Epithelial cell of prostate (primary cell): ENCODE data around the gene SNRPE.

Source experiments
- DNase-seq: peaks from one replicate; pipeline ENCODE4 v3.0.0-alpha.2; 2011; ENCODE audit warnings: low read depth, low spot score
- H3K27ac ChIP-seq: fragments of 450-650 bp; 2 replicates; pipeline ENCODE4 v1.5.1; 2017; ENCODE audit warnings: mild to moderate bottlenecking

Gene SNRPE

GRCh38 chr1:203873094-203873493 is 11.7 kb downstream of the SNRPE start:
- no peak overlapping the region for H3K27ac ChIP-seq
- no peak for DNase-seq

- DNase-seq = no peak
- H3K27ac ChIP-seq = no peak overlapping the region
These were observed 17.0 kb downstream of the SNRPE start for GRCh38 chr1:203878422-203878821.

DNA sequence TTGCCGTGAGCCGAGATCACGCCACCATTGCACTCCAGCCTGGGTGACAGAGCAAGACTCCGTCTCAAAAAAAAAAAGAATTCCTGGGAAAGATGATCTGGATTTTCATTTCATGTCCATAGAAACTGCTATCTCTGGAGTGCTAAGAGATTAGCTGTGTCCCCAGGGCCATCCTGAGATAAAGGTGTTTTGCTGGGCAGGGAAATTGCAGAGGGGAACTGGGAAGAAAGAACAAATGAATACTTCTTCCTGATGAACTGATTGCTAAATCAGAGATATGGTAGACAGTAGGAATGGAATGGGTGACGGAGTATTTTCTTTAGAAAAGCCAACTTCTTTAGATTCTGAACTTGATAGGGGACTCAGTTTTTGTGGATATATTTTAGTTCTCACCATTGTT is 19.2 kb downstream of the SNRPE start:
- DNase-seq = no peak
- no peak overlapping the region for H3K27ac ChIP-seq

GRCh38 chr1:203888807-203889251 is 27.4 kb downstream of the SNRPE start:
- peak overlapping the region; percentile 99 for H3K27ac ChIP-seq
- DNase-seq = peak; percentile 33

DNA sequence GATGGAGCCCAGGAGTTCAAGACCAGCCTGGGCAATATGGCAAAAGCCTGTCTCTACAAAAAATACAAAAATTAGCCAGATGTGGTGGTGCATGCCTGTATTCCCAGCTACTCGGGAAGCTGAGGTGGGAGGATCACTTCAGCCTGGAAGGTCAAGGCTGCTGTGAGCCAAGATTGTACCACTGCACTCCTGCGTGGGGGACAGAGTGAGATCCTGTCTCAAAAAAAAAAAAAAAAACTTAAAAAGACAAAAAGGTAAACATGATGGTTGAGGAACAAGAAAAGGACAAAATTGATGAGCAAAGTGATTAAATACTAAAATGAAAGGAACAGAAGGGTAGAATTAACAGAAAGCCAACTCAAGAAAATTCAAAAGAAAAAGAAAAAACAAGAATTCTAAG is 30.6 kb downstream of the SNRPE start:
- no peak overlapping the region for H3K27ac ChIP-seq
- DNase-seq = no peak

DNA sequence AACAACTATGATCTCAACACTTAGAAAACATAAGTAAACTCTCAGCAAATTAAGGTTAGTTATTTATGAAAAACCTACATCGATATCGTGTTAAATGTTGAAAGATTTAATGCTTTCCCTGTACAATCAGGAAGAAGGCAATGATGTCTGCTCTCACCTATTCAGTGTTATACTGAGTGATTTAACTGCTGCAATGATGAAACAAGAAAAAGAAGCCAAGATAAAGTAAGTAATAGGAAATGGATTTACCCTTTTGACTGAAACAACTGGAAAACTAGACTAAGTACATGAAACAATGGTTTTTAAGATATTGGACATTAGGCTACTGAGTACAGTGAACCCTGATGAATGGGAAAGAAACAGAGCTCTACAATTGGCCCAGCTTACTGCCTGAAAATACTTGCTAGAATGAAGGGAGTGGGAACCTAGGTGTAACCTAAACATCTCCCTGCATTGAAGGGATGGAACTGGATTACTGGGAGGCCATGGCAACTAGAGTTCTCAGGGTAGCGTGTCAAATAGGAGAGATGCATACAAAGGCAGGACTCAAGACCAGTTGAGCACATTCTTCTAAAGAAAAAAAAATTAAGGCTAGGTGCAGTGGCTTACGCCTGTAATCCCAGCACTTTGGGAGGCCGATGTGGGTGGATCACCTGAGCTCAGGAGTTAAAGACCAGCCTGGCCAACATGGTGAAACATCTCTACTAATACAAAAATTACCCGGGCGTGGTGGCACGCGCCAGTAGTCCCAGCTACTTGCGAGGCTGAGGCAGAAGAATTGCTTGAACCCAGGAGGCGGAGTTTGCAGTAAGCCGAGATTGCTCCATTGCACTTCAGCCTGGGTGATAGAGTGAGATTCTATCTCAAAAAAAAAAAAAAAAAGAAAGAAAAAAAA is 37.3 kb downstream of the SNRPE start:
- no peak for DNase-seq
- no peak overlapping the region for H3K27ac ChIP-seq

GRCh38 chr1:203899353-203899716 is 37.9 kb downstream of the SNRPE start:
- H3K27ac ChIP-seq = no peak overlapping the region
- no peak for DNase-seq

- H3K27ac ChIP-seq = no peak overlapping the region
- no peak for DNase-seq
These were observed 38.7 kb downstream of the SNRPE start for GRCh38 chr1:203899869-203900714.

DNA sequence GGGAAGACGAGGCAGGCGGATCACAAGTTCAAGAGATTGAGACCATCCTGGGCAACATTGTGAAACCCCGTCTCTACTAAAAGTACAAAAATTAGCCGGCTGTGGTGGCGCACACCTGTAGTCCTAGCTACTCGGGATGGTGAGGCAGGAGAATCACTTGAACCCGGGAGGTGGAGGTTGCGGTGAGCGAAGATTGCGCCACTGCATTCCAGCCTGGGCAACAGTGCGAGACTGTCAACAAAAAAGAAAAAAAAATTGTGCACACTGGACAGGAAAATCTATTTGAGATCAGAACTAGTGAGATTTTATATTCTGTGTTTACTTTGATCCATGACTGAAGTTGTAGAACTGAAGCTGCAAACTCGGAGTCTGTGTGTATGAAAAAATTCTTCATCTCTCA is 40.2 kb downstream of the SNRPE start:
- H3K27ac ChIP-seq = no peak overlapping the region
- DNase-seq = no peak

DNA sequence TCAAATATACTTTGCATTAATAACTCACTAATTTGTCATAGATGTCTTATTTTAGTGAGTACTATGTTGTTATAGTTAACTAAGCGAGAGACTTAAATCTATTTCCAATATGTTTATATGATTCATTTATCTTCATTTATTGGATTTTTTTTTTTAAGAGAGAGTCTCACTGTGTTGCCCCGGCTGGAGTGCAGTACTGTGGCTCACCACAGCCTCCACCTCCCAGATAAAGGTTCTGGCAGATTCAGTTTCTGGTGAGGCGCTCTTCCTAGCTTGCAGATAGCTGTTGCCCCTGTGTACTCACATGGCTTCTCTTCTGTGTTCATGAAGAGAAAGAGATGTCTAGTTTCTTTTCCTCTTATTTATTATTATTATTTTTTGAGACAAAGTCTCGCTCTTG is 43.9 kb downstream of the SNRPE start:
- H3K27ac ChIP-seq = no peak overlapping the region
- DNase-seq = no peak

DNA sequence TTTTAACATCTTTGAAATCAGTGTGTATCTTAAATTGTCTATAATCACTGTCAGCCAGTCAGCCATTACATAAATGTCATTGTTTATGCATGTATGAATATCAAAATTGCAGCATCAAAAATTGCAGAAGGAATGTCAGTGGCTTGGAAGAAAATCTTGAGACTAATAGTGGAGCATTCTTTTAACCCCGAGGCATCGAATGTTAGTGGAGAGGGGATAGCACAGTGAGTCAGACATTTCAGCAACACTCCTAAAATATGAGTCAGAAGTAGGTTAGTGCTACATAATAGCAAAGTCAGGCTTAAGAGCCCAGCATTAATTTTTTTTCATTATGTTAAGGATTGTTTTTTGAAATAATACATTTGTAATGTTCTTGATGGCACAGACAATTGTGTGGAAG is 45.5 kb downstream of the SNRPE start:
- peak; percentile 49 for DNase-seq
- H3K27ac ChIP-seq = peak overlapping the region; percentile 40

- no peak overlapping the region for H3K27ac ChIP-seq
- DNase-seq = no peak
These were observed 46.5 kb downstream of the SNRPE start for GRCh38 chr1:203907901-203908300.

DNA sequence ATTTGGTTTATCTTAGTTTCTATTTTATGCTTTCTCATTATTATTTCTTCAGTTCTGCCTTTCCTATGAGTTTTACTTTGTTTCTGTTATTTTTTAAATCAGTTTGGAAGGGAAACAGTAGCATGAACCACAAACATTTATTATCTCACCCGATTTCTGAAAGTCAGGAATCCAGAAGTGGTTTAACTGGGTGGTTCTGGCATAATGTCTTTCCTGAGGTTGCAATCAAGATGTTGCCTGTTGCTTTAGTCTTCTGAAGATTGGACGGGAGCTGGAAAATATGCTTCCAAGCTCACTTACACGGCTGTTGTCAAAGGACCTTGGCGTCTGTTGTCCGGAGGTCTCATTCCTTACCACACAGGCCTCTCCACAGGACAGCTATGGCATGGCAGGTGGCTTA is 50.4 kb downstream of the SNRPE start:
- H3K27ac ChIP-seq = no peak overlapping the region
- no peak for DNase-seq

DNA sequence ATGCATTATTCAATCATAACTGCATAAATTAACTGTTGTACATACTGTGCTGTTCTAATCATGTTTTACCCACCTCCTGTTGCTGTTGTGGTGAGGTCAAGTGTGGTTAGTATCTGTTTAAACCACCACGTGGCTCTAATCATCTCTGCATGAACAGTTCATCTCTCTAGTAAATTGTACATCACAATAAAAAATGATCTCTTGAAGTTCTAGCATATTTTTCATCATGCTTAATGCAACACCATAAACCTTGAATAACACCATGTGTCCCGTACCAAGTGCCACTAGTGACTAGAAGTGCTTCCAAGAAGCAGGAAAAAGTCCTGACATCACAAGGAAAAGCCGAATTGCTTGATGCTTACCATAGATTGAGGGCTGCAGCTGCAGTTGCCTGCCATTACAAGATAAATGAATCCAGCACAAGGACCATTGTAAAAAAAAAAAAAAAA is 51.7 kb downstream of the SNRPE start:
- no peak overlapping the region for H3K27ac ChIP-seq
- no peak for DNase-seq

DNA sequence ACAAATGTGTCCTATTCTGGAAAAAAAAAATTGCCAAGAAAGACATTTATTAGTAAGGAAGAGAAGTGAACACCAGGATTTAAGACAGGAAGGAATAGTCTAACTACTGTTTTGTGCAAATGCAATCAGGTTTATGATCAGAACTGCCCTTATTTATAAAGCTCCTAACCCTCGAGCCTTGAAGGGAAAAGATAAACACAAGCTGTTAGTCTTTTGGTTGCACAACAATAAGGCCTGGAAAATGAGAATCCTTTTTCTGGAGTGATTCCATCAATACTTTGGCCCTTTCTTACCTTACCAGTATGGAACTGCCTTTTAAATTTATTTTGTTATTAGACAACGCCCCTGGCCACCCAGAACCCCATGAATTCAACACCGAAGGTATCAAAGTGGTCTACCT is 52.9 kb downstream of the SNRPE start:
- no peak overlapping the region for H3K27ac ChIP-seq
- DNase-seq = no peak

DNA sequence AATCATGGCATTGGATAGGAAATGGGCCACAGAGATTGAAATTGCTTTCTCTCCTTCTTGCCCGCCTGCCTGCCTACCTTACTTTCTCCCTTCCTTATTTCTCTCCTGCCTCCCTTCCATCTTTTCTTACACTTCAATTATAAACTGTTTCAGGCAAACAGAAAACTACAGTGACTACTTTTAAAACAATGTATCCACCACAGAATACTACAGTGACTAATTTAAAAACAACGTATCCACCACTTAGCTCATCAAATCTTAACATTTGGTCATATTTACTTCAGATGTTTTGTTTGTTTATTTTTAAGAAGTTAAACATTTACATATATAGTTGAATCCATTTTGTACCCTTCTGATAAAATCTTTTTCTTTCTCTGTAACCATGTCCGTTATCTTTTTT is 54.4 kb downstream of the SNRPE start:
- DNase-seq = no peak

DNA sequence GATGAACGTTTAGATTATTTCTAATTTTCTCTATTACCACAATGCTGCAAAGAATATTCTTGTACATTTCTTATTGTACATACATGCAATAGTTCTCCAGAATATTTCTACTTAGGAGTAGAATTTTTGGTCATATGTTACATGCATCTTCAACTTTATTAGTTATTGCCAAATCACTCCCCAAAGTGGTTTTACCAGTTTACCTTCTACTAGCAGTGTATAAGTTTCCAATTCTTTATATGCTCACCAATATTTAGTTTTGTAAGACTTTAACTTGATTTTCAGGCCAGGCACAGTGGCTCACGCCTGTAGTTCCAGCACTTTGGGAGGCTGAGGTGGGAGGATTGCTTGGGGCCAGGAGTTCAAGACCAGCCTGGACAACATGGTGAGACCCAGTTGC is 55.4 kb downstream of the SNRPE start:
- no peak overlapping the region for H3K27ac ChIP-seq
- no peak for DNase-seq

More for the DNA sequence above, 54.4 kb downstream of the SNRPE start:
- peak overlapping the region; percentile 33 for H3K27ac ChIP-seq
